ENCODE measurements around the gene LRRC7. TPM values are rescaled to one million over a fixed set of nuclear protein-coding genes. Genes with fewer than 3 reads are reported as not detected.

Gene LRRC7
- total RNA-seq (2022; extraction: Qiagen RNA extraction) = not detected in 5 replicates

GRCh38 chr1:69567652-69568420, at the start of gene LRRC7:
Gene LRRC7 (plus strand): TSS chr1:69567922. CDS start chr1:69568640, 718 bp downstream.

